K562 (cell line): Measurements from ENCODE around the gene ERICH6B. TPM values are rescaled to one million over a fixed set of nuclear protein-coding genes. Genes with fewer than 3 reads are reported as not detected.

Experiments
- AFF1 ChIP-seq, 2 experiments: fragments of 450-650 bp; IDR thresholded peaks; 2 replicates each; pipeline ENCODE4 v1.6.1; 2018; ENCODE audit warnings: mild to moderate bottlenecking in 2 of 2, low read depth in 1 of 2; ENCODE audit not compliant: partially characterized antibody in 2 of 2
- ATF6 ChIP-seq: sonication (generic); formaldehyde crosslinking; IDR thresholded peaks from 2 replicates; pipeline ENCODE4 v1.4.0; 2020; ENCODE audit warnings: mild to moderate bottlenecking, missing genetic modification reagents
- ILF3 ChIP-seq: fragments of 450-650 bp; IDR thresholded peaks from 2 replicates; pipeline ENCODE4 v1.6.1; 2018; ENCODE audit warnings: antibody characterized with exemption, mild to moderate bottlenecking, moderate library complexity, borderline replicate concordance
- KLF1 ChIP-seq: fragments of 450-650 bp; IDR thresholded peaks from 2 replicates; pipeline ENCODE4 v1.6.1; 2016; ENCODE audit warnings: missing genetic modification characterization, missing compliant biosample characterization
- MAFG ChIP-seq: fragments of 450-650 bp; conservative IDR thresholded peaks from 2 replicates; pipeline ENCODE4 v1.6.1; 2016; ENCODE audit warnings: missing genetic modification characterization, missing compliant biosample characterization
- NCOA6 ChIP-seq: fragments of 450-650 bp; IDR thresholded peaks from 2 replicates; pipeline ENCODE4 v1.6.1; 2017; ENCODE audit warnings: mild to moderate bottlenecking
- PHTF2 ChIP-seq: fragments of 250-450 bp; sonication (Bioruptor Pico); IDR thresholded peaks from 2 replicates; pipeline ENCODE4 v1.5.0; 2021; ENCODE audit warnings: mild to moderate bottlenecking
- PTTG1 ChIP-seq: fragments of 450-650 bp; IDR thresholded peaks from 2 replicates; pipeline ENCODE4 v1.6.1; 2016; ENCODE audit warnings: low read depth, mild to moderate bottlenecking, missing genetic modification characterization, missing compliant biosample characterization
- RB1 ChIP-seq: fragments of 450-650 bp; IDR thresholded peaks from 2 replicates; pipeline ENCODE4 v1.6.1; 2017; ENCODE audit warnings: low read depth, mild to moderate bottlenecking
- RNF2 ChIP-seq: sonication (generic); IDR thresholded peaks from 2 replicates; pipeline ENCODE4 v1.6.1; 2016
- SAFB ChIP-seq: fragments of 200-400 bp; formaldehyde crosslinking; IDR thresholded peaks from 2 replicates; pipeline ENCODE4 v1.6.1; 2017; ENCODE audit warnings: low read depth, low read length, borderline replicate concordance
- SAFB2 ChIP-seq: fragments of 200-400 bp; formaldehyde crosslinking; IDR thresholded peaks from 2 replicates; pipeline ENCODE4 v1.6.1; 2018; ENCODE audit warnings: borderline replicate concordance, low read length, low read depth, moderate library complexity; ENCODE audit not compliant: severe bottlenecking
- SMAD2 ChIP-seq: fragments of 150-350 bp; IDR thresholded peaks from 2 replicates; pipeline ENCODE4 v1.6.1; 2014; ENCODE audit warnings: low read depth, mild to moderate bottlenecking, low read length
- SMAD4 ChIP-seq: fragments of 250-450 bp; sonication (Bioruptor Pico); conservative IDR thresholded peaks from 2 replicates; pipeline ENCODE4 v1.8.0; 2021; ENCODE audit warnings: inconsistent platforms, mild to moderate bottlenecking, moderate library complexity
- ZBTB49 ChIP-seq: sonication (generic); formaldehyde crosslinking; IDR thresholded peaks from 2 replicates; pipeline ENCODE4 v1.8.0; 2022; ENCODE audit warnings: missing genetic modification reagents, mild to moderate bottlenecking, borderline replicate concordance
- ZNF274 ChIP-seq: IDR thresholded peaks from 2 replicates; pipeline ENCODE4 v1.6.1; 2011; ENCODE audit warnings: low read depth, mild to moderate bottlenecking, low read length, moderate library complexity, borderline replicate concordance
- polyA plus RNA-seq, 8 experiments: library from polyadenylated mRNA; depleted of rRNA in 4 of 8; stranded (reverse) in 5 of 8; unstranded in 3 of 8; fragments of >200 nt; fragmentation: Nextera tagmentation in 2 of 8; fragmentation: Illumina TruSeq in 1 of 8; extraction: Ambion mirVana in 2 of 8; extraction: Trizol in 1 of 8; gene quantifications; 2 replicates each; pipeline versions ENCODE4 v1.2.1 to v1.2.3, GENCODE V29; 2011 to 2014; ENCODE audit warnings: inconsistent platforms in 1 of 8, missing spikeins in 1 of 8
- total RNA-seq, 7 experiments: library from RNA; depleted of rRNA in 6 of 7; stranded (reverse); fragments of >200 nt in 6 of 7; fragmentation: Illumina TruSeq in 2 of 7; extraction: Trizol in 2 of 7; gene quantifications; 2 replicates each; pipeline versions ENCODE4 v1.2.1 to v1.2.3, GENCODE V29; 2011 to 2021; ENCODE audit warnings: low replicate concordance in 1 of 7
- TF ChIP-seq, protein P1 (sequence below): fragments of 450-650 bp; conservative IDR thresholded peaks from 2 replicates; pipeline ENCODE4 v1.6.1; 2016; ENCODE audit warnings: missing genetic modification characterization, low read depth, mild to moderate bottlenecking, control low read depth, missing compliant biosample characterization

The ERICH6B gene
- total and polyA plus RNA-seq, 9 of the 15 experiments (the other 6 are each of a cell fraction or from before 2014, with no cell fraction given), result not detected

GRCh38 chr13:45602183-45603170 is 13.1 kb downstream of the ERICH6B start (continued):
- TF ChIP-seq SMAD2 (no peak), ZNF274 (no peak), SMAD4 (no peak), PHTF2 (CRISPR knock-in tag) (no peak), KLF1 (tag) (no peak), ATF6 (no peak), SAFB2 (no peak), AFF1 (IDR thresholded peaks at IDR 0.05; ENCODE audit: low read depth in 1 of 2, partially characterized antibody in 2 of 2) (no peak), RNF2 (no peak), RB1 (no peak), SAFB (no peak), ZBTB49 (CRISPR knock-in tag) (no peak), MAFG (0 out of 2 replicates have a peak, but pooled peaks have one; percentile 18), ILF3 (no peak), NCOA6 (no peak), PTTG1 (tag) (no peak)
- TF ChIP-seq, protein P1, sequence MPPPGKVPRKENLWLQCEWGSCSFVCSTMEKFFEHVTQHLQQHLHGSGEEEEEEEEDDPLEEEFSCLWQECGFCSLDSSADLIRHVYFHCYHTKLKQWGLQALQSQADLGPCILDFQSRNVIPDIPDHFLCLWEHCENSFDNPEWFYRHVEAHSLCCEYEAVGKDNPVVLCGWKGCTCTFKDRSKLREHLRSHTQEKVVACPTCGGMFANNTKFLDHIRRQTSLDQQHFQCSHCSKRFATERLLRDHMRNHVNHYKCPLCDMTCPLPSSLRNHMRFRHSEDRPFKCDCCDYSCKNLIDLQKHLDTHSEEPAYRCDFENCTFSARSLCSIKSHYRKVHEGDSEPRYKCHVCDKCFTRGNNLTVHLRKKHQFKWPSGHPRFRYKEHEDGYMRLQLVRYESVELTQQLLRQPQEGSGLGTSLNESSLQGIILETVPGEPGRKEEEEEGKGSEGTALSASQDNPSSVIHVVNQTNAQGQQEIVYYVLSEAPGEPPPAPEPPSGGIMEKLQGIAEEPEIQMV (tag), result no peak
